Activated CD4-positive, alpha-beta T cell treated with anti-CD3 and anti-CD28 coated beads for 24 hours (primary cell): ENCODE measurements around the gene CCDC177.

Experiments used
- DNase-seq, 2 donors: peaks; one replicate each; pipeline ENCODE4 v3.0.0-alpha.2; 2020; ENCODE audit warnings: low read depth in 2 of 2

Gene CCDC177

DNA sequence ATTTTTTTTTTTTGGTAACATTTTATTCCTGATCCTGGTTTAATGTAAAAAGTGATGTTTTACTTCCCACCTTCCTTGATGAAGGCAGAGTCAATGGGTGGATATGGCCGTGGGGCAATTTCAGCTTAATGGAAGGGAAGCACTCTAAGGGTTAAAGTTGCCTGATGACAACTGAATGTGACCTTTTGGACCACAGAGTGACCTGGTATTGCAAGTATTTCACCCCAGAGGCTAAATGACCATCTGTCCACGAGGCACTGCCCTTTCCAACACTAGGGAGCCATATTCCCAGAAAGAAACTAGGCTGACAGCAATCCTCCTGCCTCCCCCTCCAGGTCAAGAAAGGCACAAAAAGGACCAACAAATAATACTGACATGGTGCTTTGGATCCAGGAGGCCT is 4.8 kb downstream of the CCDC177 start:
- no peak for DNase-seq

DNA sequence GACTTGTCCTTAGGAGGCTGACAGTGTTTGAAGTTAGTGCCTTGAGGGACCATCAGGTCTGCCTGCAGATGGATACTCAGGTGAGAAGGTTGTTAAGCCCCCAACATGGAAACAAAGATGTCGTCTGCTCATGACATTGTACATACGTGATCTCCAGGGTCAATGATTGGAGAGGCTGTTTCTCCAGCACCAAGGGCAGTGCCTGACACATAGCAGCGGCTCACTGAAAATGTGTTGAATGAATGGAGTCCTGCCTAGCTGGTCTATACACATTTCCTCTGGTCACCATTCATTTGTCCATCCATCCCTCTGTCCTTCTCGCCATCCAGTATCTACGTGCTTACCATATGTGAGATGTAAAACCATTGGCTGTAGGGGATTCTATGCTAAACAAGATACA is 7.1 kb downstream of the CCDC177 start:
- no peak for DNase-seq

DNA sequence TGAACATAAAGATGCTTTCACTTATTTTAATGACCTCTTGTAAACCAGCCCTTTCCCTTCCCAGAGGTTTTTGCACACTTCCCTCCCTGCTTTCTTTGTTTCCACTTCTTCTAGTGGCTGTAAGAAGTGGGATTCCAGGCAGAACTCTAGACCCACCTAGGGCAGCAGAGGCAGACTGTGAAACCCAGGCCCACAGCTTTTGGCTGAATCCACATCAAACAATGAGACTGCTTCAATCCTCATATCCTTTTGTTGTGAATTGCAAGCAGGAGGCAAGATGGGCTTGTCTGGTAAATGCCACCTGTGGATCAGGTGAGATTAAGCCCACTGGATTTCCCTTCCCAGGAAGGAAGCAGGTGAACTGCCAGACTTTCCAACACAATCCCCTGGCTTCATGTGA is 12.8 kb downstream of the CCDC177 start:
- DNase-seq: no peak

DNA sequence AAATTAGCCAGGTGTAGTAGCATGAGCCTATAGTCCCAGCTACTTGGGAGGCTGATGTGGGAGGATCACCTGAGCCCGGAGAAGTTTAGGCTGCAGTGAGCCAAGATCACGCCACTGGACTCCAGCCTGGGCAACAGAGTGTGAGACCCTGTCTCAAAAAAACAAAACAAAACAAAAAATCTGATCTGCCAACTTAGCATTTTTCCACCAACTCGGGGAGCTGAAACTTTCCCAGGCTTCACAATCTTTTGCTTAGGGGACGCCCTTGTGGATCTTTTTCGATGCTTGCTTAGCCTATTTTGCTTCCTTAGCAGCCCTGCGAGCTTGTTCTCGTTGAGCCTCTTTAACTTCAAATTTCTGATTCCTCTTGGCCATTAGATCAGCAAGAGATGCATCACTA is 13.8 kb downstream of the CCDC177 start:
- DNase-seq: no peak

DNA sequence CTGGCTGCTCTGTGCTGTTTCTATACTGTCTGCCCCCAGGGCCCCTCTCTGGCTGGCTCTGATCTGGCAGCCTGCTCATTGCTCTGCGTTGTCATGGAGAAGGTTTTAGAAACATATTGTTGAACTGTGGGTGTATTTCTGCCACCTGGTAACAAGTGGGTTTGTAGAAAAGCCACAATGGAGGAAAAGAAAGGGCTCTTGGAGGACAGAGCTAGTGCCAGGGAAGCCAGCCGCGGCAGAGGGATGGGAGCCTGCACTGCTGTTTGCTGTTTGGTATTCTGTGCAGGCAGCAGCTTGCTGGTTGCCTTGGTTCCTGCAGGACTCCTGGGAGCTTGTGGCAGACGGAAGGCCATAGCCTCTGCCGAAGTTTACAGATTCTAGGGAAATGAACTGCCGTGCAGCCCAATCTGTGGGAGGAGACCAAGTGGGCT is 15.1 kb downstream of the CCDC177 start:
- DNase-seq: no peak

DNA sequence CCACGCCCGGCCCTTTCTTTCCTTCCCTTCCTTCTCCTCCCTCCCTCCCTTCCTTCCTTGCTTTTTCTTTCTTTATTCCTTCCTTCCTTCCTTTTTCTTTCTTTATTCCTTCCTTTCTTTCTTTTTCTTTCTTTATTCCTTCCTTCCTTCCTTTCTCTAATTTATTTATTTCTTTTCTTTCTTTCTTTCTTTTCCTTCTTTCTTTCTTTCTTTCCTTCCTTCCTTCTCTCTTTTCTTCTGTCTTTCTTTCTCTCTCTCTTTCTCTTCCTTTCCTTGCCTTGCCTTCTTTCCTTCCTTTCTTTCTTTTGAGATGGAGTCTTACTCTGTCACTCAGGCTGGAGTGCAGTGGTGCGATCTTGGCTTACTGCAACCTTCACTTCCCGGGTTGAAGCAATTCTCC is 15.9 kb downstream of the CCDC177 start:
- no peak for DNase-seq

DNA sequence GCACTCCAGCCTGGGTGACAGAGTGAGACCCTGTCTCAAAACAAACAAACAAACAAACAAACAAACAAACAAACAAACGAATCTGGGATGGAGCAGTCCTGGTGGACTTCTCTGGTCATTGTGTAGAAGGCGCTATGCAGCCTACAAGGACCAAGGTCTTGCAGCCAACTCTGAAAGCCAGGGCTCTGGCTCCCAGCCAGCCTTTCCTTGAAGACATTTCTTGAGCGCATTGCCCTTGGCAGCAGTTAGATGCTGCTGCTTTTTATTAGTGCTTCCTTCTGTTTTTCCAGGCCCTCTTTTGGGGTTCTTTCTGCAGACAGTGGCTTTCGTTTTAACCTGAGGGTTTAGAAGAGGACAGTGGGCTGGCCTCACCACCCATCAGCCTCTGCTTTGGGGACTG is 20.2 kb downstream of the CCDC177 start:
- no peak for DNase-seq

DNA sequence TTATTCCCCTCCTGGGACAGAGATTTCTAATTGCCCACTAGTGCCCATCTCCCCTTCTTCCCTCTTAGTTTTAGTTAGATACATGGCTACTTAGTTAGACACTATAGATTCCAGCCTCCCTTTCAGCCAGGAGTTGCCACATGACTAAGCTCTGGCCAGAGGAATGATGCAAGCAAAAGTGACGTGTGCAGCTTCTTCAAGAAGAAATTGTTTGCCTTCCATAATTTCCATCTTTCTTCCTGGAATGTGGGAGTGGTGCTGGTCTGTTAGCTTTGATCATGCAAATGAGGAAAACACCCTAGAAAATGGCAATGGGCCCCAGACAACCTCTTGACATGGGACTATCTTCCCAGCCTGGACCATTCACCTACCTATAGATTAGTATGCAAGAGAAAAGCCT is 21.4 kb downstream of the CCDC177 start:
- DNase-seq: no peak

DNA sequence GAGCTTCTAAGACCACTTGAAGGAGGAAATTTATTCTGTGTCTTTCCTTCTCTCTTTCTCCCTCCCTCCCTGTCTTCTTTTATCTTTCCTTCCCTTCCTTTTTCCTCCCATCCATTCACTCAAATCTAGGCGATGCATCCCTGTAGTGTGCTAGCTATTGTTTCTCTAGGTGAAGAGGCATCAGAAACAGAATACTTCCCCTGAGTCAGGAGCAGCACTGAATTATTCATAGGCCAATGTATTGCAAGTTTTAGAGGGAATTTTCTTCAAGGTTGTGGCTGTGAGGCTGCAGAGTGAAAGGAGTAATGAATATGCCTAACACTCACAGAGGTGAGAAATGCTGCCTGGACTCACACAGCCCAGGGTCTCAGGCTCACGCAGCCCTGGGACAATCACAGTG is 23.2 kb downstream of the CCDC177 start:
- no peak for DNase-seq

DNA sequence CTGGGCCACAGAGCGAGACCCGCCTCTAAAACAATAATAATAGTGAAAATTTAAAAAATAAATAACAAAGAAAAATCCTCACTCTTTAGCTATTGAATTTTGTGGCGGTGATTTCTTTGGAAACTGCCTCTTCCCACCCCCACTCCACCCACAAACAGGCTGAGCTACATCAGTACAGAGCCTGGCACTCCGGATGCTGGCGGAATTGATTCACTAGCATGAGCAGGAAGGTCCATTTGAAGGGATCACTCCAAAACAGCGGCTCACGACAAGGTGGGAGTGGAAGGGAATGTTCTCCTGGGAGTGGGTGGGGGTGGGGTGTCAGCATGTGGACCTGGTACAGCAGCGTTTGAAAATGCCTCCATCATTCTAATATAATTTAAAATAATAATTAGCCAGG is 26.1 kb downstream of the CCDC177 start:
- no peak for DNase-seq

DNA sequence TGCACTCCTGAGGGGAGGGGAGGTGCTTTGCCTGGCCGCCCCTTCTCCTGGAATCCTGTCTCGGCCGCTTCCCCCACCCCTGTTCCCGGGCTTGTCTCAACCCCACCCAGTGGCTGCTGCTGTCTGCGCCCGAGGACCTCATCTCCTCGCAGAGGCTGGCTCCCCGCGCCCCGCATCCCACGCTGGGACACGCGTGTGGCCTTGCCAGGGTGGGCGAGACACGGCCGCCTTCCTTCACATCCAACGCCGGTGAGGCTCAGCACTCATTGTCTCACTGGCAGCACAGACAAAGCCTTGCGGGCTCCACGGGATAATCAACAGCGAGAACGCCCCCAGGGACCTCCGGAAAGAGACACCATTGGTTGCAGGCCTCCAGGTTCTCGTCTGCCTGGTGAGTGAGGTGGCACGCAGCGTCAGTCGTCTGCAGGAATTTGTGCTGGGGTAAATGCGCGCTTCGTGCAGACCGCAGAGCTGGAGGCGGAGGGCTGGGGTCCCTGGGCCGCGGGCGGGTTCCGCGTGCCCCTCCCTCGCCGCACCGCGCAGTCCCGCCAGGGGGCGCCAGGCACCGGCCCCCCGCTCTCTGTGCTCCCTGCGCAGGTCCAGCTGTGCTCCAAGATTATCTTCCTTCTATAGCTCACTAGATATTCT is 26.8 kb downstream of the CCDC177 start:
- no peak for DNase-seq

DNA sequence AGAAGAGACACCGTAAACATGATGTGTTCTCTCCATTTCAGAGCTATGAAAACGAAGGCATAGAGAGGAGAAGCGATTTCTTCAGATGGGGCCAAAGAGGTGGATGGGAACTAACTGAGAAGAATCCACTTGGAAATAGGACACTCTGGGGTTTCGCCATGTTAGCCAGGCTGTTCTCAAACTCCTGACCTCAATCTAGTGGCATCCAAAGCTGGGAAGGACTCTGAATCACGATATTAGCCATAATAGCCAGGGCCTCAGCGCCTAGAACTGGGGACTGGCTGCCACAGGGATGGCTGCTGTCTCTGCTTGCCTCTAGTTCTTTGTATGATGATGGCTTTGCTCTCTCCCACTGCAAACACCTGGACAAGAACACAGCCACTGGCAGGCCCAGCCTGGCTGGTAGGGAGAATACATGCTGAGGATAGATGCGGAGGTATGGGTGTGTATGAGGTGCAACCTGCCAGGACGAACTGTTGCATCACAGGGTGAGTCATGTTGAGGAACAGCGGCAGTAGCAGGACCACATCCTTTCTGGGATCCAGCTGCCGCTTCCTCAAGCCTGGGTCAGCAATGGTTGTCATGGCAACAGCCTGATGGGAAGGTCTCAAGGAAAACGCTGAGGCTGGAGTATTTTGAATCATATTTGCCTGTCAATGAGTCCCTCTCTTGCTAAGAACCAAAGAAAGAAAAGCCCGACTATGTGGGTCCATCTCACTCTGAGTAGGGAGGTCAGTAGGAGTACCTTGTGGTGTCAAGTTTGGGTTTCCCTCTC is 31.1 kb downstream of the CCDC177 start:
- DNase-seq: peak; percentile 4 to 7

DNA sequence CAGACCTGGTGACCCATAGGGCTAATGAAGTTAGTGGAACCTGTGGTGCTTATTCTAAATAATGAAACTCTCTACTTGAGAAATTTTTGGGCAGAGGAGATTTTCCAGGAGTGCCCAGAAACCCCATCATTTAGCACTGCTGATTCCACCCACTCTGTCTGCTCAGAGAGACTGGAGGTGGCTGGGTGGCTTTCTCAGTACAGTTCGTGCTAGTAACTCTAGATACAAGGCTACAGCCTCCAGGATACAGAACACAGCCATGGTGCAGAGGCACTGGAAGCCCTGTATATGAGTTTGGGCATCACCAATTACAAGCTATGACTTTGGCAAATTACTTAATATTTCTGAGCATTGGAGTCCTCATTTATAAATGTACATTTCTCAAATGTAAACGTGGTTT is 32.4 kb downstream of the CCDC177 start:
- no peak for DNase-seq

DNA sequence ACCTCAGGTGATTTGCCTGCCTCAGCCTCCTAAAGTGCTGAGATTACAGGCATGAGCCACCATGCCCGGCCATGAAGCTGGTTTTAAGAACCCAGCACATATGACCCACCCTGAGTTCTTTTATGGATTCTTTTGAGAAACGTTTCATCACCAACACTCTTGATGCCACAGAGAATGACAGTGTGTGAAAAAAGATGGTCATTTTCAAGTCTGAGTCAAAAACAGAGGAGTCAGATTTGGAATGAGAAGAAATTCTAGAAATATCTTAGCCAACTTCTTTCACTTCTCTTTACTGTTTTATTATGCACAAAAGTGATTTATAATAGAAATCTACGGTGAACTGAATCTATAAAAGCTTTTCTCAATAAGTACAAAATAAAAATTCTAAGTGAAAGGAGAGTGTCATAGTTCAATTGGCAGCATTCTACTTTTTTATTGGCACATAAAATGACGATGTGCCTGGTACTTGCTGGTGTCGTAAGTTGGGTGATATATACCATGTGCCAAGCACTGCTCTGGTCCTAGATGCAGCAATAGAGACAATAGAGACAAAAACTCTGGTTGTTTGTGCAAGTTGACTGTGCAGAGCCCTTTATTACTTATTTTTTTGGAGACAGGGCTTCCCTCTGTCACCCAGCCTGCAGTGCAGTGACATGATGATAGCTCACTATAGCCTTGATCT is 33.9 kb downstream of the CCDC177 start:
- DNase-seq: no peak

DNA sequence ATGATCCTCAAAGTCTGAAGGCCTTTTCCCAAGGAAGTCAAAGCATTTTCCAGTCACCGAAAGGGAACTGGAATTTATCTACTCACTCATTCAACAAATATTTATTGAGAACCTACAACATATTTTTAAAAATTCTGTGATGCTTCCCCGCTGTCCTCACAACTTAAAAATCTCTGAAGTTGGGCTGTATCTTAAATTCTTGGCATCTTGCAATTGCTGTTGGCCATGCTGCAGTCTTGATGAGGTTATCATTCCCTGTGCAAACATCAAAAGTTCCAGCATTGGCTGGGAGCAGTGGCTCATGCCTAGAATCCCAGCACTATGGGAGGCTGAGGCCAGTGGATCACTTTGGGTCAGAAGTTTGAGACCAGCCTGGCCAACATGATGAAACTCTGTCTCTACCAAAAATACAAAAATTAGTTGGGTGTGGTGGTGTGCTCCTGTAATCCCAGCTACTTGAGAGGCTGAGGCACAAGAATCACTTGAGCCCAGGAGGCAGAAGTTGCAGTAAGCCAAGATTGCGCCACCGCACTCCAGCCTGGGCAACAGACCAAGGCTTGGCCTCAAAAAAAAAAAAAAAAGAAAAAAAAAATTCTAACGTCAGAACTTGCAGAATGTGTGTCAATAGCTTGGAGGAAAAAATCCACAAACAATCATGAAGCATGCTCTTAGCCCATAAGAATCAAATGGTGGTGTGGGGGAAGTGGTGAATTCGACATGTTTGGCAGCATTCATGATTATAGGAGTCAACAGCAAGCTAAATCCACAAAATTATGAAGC is 34.9 kb downstream of the CCDC177 start:
- DNase-seq: no peak

DNA sequence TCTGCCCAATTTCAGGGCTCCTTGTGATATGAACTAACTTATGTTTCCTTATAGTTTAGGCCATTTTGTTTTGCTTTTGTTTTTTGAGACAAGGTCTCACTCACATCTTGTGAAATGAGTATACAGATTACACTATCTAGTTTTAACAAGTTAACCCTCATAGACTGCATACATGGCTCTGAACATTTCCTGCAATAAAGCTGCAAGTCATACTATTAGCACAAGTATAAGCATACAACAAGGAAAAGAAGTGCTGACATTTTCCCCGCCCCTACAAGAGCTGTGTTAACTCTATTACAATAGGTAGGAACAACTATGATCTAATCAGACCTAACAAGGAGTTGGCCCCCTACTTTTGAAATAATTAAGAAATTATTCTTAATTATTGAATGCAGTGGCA is 35.9 kb downstream of the CCDC177 start:
- no peak for DNase-seq

DNA sequence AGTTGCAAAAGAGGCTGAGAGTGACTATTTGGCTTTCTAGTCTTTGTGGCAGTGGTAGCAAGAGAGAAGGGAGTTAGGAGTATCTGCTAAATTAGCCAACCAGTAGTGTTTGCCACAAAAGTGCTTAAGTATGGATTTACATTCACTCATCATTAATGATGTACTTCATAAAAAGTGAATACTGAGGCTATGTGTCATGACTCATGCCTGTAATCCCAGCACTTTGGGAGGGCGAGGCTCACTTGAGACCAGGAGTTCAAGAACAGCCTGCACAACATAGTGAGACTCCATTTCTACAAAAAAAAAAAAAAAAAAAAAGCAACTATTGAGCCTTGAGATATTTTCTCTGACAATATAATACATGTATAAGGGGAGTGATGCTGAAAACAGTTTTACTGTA is 36.8 kb downstream of the CCDC177 start:
- no peak for DNase-seq

DNA sequence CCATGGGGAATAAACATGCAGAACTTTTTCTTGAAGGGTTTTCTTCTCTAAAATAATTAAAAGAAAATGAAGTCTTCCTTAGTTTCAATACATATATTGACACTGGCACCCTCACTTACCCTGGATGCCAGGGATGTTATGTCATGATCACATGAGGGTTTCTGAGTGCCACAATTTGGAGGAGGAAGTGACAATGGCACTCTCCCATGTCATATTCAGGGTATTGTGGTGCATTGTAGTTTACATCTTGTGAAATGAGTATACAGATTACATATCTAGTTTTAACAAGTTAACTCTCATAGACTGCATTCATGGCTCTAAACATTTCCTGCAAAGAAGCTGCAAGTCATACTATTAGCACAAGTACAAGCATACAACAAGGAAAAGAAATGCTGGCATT is 37.7 kb downstream of the CCDC177 start:
- no peak for DNase-seq

DNA sequence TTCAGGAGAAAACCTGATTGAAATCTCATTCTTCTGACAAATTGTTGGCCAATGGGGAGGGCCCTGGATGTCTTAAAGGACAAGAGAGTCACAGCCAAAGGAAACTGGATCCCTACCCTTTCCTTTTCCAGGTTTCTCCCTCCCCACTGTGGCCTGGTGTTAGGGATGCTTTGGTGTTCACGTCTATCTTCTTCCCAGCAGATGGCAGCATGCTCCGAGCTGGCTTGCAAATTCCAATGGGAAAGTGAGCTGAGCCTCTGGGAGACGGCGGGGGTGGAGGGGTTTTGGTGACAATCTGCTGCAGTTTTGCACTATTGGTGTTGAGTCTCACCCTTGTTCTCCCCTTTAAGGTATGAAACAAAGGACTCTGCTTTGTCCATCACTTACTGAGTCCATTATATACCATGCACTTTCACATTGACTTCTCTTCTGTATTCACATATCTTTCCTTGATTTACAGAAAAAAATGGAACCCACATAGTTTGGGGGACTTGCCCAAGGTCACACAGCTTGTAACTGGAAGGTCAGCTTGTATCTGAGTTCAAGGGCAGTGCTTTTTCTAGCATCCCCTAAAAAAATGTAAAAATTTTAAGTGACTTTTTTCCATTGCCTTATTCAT is 39.3 kb downstream of the CCDC177 start:
- no peak for DNase-seq

DNA sequence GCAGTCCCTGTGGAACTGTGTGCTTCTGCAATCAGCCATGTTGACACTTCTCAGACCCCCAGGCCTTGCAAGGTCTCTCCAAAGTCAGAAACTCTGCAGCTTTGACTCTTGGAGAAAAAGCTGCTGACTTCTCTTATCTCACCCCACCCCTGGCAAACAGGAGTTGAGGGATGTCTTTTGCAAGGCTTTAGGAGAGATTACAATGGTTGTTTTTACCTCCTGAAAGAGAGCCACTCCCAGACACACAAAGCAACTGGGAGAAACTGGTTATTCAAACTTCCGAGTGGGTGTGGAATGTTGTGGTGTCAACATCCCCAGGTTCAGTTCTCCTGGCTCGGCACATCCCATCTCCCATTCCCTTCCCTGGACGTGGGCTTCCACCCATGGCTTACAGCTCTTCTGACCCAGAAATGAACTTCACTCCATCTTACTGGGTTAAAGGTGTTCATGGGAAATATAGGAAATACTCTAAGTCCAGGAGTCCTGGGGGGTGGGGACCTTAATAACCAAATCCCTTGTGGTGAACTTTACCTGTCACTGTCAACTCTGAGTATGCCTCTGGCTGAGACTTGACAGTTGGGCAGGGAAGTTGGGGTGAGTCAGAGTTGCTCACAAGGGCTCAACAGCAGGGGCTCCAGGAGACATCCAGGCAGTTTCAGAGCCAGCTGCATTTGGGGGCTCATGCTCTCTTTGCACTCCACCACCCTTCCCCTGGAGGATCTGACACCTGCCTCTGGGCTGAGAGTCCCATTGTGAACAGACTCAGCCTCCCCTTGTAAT is 41.9 kb downstream of the CCDC177 start:
- DNase-seq: no peak

DNA sequence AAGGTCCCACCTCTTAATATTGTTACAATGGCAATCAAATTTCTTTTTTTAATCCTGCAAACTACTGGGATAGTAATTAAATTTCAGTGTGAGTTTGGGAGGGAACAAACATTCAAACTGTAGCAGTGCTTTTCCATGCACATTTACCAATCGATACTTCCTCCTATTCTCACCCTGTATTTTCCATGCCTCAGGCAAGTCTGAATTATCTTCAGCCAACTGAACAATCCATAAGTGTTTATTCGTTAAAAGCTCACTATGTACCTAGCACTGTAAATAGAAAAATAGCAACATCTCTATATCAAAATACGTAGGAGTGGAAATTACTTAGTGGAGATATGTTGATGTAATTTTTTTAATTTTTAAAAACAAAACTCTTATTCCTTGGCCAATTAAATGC is 43.5 kb downstream of the CCDC177 start:
- no peak for DNase-seq
